T follicular helper cell (primary cell): ENCODE measurements around the gene MAGI1.

Source experiments
- DNase-seq: peaks from one replicate; pipeline ENCODE4 v3.0.0-alpha.2; 2020; ENCODE audit warnings: low read depth

Gene MAGI1

DNA sequence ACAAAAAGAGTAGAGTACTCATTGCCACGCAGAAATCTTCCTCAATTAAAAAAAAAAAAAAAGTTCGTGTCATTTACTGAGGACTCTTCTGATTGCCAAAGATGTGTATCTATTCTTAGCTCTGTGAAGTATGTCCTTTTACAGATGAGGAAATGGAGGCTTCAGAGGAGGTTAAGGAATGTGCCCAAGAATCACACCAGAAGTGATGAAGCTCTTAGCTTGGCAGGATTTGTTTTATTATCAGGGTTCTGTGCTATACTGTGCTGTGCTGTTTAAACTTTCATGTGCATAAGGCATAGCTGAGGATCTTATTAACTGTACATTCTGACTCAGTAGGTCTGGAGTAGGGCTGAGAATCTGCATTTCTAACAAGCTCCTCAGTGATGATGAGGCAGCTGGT lies 685.8 kb downstream of the MAGI1 start:
- DNase-seq = no peak

DNA sequence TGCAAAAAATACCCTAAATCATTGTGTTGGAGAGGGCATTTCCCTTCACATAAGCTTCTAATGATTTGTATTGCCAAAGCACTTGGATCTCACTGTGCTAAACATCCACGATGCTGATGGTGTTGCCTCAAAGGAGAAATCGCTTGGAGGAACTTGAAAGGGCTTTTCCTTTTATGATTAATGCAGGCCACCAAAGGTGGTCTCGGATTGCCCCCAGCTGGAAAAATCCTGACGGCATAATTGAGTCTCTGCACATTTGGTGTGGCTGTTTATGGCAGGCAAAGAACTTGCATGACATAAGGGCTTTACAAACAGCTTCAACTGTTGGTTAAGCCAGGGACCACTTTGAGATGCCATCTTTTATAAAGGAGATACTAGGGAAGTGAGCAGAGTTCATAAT lies 687.0 kb downstream of the MAGI1 start:
- DNase-seq = no peak

DNA sequence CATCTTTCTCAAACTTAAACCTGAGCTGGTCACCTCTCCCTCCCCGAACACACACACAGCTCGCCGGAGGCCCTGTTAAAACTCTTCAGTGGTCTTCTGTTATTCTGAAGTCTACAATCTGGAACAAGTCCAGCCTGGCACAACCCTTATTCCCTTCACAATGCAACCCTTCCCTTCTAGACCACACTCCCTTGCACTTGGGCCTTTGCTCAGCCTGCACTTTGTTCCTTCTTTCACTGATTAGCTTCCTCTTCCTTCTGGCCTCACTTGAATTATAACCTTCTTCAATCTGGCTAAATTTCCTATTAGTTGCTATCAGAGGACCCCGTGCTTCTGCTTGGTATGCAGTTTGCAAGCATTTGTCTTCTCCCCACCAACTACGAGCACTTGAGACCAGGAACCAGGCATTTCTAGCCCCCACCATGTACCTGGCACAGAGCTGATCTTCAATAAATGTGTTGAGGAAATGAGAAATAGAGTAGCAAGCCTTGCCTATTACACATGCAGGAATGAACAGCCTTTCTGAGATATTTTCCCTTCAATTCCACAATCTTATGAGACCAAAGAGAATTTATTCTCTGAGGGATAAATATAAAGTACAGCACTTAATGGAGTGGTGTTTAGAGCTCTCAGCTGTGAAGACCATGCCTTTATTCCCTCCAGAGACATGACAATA lies 687.8 kb downstream of the MAGI1 start:
- DNase-seq = no peak

DNA sequence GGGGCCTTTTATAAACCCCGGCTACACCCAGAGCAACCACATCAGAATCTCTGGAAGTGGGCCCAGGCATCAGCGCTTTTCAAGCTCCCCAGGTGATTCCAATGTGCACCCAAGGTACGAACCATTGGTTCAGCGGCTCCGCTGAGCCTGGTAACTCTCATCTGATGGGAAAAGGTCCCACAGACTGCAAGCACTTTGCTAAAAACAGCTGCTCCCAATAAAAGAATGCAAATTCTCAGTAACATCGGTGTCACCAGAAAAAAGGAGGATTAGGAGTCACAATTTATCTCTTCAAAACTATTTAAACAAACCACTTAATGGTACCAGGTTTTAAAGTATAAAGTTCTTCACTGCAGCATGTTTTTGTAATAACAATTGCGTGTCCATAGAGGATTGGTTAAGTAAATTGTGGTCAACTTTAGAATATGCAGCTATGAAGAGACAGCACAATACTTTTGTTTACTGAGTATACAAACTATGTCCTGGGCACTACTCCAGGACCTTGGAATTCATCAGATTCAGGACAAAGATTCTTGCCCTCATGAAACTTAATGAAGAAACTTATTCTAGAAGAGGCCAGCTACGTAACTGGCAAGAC lies 690.2 kb downstream of the MAGI1 start:
- no peak for DNase-seq

DNA sequence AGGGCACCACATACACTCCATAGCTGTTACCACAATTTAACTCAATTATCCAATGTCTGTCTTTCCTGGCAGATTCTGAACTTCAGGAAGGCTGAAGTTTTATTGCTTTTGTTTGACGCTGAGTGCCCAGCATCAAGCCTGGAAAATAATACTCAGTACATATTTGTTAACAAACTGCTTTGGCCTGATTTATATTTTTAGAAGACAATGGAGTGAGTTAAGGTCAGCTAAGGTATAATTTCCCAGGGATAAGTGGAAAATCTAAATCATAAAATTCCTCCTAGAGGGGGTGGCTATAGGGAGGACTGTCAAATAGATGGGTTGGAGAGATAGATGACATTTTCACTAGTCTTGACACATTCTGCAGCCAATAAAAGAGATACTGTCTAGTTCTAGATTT lies 691.6 kb downstream of the MAGI1 start:
- DNase-seq = no peak

DNA sequence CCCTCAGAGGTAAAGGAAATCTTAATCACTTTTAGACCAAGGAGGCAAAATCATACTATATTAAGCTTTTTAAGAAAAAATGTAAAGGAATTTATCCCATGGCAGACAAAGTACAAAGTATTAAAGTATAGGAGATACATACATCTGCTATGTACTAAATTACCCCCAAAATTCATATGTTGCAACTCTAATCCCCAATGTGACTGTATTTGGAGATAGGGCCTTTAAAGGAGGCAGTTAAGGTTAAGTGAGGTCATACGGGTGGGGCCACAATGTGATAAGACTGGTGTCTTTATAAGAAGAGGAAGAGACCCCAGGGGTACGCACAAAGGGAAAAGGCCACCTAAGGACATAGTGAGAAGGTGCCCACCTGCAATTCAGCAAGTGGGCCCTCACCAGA lies 693.9 kb downstream of the MAGI1 start:
- DNase-seq = no peak

DNA sequence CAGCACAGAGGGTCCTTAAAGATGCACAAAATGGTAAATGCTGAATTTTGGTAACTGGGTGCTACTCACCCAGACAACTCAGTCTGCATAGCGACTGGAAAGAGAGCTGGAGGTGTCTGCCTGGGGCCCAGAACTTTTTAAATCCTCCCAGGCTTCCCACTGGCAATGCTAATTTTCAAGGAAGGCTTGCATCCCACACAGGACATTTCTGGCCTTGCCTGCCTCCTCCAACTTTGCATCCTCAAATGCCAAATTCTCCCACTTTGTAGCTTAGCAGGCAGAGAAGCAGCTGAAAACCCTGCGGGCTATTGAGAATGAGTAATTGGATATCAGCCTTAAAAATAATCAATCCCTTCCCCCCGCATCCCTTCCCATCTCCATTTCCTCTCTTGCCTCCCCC lies 694.3 kb downstream of the MAGI1 start:
- no peak for DNase-seq

DNA sequence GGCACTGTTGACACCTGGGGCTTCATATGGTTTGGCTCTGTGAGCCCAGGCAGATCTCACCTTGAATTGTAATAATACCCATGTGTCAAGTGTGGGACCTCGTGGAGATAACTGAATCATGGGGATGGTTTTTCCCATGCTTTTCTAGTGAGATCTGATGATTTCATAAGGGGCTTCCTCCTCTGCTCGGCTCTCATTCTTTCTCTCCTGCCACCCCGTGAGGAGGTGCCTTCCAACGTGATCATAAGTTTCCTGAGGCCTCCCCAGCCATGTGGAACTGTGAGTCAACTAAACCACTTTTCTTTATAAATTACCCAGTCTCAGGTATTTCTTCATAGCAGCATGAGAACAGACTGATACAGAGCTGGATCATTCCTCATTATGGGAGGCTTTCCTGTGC lies 695.0 kb downstream of the MAGI1 start:
- no peak for DNase-seq

DNA sequence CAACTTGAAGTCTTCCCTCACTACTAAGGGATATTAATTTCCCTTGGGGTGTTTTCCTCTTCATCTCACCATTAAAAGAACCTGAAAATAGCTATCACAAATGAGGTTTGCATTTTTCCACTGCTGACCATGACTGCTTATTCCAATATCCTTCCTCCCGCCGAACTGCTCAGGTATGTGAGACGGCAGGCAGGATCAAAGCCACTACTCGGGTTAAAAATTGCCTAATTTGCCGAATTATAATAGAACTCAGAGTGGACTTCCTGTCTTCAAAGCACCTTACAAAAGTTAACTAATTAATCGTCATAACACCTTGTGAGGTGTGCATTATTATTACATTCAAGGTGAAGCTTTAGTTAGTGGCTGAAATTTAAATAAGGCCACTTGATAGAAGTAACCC lies 695.7 kb downstream of the MAGI1 start:
- no peak for DNase-seq

DNA sequence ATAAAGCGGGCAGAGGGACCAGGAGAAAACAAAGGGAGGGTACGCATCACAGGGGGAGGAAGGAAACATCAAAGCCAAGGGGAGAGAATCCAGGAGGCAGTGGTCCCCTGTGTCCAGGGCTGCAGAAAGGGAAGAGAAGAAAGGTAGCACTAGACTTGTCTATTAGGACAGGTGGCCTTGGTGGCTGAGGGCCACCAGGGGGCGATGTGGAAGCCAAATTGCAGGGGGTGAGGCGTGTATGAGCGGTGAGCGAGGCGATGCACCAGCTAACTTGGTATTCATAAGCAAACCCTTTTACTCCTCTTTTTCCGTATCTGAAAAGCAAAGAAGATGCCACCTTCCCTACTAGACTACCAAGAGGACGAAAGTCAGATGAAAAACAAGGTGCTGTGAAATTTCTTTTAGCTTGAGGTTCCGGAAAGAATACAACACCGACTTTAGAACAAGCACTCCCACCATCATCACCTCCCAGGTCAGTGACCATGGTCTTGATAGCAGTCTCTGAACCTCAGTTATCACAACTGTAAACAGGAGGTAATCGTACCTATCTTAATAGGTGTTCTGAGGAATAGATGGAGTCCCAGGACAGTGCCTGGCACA lies 696.5 kb downstream of the MAGI1 start:
- DNase-seq = no peak

DNA sequence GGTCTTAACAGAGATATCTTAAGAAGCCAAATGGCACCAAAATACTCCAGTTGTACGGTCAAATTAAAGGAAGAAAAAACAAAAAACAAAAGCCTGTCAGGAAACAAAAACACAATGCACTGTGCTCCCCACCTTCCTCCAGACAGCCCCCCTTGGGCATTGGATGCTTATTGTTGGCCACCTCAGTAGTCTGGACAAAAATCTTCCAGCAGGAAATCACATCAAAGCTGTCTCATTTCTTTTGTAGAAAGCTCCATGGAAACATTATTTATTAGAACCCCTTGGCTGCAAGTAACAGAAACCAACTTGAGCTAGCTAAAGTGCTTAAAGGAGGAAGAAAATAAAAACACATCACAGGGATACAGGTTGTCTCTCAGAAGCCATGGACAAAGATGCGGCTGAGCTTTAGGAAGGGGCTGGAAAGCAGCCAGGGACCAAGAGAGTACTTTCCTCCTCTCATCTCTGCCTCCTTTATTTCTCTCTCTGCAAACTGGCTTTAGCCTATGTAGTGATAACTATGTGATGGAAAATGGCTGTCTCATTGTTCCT lies 699.5 kb downstream of the MAGI1 start:
- no peak for DNase-seq

DNA sequence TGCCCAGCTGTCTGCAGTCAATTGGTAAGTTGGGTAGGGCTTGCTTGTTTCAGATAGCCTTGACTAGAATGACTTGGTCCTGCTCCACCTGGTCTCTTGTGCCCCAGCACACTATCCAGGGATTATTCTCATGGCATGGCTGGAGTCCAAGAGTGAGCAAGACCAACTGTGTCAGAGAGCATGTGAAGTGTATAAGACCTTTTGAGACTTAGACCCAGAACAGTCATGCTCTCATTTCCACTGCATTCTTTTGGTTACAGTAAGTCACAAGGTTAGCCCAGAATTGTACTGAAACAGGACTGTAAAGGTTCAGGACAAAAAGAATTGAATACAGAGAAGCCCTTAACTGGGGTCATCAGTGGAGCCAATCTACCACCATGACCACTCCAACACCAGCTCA lies 700.1 kb downstream of the MAGI1 start:
- no peak for DNase-seq

DNA sequence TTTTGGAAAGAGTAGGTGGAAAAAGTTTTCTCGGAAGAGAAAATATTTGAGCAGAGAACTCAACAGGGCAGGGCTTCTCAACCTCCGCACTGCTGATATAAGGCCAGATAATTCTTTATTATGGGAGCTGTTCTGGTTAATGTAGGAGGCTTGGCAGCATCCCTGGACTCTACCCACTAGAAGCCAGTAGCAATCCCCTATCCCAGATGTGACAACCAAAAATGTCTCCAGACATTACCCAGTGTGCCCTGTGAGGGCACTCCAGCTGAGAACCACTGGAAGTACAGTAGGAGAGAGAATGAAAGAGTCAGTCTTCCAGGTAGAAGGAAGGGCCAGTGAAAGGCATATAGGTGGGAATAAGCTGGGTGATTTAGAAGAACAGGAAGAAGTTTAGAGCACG lies 703.1 kb downstream of the MAGI1 start:
- no peak for DNase-seq

DNA sequence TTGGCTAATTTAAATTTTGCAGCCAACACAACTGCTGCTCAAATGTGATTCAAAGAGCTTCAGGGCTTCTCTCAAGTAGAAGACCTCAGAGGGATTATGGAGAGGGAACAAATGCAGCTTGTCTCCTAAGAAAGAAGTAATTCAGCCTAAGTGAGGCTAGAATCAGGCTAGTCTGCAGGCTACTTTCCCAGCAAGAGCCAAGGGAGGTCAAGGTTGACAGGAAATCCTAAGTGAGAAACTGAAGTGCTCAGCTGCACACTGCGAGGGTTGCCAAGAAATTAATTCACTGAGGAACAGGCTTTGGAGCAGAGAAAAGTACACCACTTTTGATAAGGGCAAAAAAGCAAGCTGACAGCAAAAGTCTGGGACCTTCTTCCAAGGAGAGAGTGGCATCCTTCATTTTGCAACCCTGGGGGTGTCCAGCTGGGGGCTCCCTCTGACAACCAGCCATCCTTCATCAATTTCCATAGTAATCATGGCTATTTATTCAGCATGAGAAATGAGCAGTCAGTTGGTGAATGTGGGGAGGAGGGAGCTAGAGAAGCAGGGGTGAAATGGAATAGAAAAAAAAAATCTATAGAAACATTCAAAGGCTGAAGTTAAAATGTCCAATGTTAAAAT lies 704.6 kb downstream of the MAGI1 start:
- DNase-seq = no peak

DNA sequence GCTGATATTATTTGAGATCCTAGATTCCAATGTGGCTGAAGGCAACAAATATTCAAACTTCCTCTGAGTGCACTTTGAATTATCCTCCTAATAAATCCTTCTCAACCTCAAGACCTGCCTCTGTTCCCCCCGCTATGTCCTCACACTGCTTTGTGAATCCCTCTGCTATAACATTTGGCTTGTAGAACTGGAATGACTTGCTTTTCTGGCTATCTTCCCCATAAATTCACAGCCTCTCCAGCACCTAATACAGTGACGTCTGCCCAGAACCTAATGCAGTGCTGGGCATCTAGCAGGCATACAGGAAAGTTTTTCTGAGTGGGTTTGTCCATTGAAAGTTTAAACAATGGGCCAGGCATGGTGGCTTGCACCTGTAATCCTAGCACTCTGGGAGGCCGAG lies 707.0 kb downstream of the MAGI1 start:
- no peak for DNase-seq

DNA sequence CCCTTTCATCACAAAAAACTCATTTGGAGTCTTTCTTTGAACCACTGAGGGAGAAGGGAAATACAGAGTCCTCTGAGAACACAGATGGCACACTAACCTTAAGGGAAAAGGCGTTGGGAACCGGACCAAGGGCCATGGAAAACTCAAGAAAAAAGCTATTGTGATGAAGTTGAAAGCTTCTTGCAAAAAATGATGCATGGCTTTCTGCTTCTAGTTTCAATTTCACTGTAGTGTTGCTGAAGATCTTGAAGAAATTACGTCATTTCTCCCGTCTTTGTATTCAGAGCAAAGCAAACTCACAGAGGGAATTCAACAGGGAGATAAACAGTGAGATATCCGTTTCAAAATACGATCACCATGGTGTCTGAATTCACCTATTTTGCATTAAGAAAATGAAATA lies 708.6 kb downstream of the MAGI1 start:
- no peak for DNase-seq

DNA sequence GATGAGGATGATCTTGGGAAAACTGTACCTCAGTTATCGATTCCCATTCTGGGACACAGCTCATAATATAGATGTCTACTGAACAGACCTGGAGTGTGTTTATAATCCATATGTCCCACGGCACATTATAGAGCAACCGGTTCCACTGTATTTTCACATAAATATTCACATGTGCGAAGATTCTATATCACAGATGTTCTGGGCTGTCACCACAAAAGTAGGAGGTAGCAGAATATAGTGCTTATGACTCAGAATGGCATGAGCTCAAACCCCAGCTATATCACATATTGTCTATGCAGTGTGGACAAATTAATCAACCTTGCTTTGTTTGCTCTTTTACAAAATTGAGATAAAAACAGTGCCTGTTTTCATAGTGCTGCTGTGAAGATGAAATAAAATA lies 710.6 kb downstream of the MAGI1 start:
- DNase-seq = no peak

DNA sequence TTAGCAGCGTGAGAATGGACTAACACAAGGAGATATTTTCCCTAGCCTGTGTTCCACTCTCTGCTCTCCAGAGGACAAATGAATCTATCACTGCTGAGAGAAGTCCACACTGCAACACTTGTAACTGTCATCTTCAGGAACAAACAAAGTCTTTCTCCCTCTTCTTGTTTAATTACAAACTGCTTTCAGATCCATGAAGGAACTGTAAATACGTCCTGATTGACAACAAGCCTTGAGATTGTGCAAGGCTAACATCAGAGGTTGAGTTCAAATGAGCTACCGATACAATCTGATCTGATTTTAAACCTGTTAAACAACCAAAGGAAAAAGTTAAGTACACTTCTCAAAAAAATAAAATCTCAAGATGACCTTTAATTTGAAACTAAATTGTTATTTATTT lies 712.1 kb downstream of the MAGI1 start:
- DNase-seq = no peak

DNA sequence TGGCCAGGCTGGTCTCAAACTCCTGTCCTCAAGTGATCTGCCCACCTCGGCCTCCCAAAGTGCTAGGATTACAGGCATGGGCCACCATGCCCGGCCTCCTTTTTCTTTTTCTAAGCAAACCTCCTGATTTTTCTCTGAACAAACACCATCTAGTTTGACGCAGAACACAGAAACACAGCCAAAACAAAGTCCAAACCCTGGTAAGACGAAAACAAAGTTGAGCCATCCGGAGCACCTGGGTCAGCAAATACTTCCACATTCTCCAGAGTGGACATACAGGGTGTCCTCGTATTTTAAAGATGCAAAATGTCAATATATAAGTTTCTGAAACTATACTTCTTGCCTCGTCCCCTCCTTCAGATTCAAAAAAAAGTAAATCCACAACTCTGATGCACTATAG lies 715.8 kb downstream of the MAGI1 start:
- no peak for DNase-seq

DNA sequence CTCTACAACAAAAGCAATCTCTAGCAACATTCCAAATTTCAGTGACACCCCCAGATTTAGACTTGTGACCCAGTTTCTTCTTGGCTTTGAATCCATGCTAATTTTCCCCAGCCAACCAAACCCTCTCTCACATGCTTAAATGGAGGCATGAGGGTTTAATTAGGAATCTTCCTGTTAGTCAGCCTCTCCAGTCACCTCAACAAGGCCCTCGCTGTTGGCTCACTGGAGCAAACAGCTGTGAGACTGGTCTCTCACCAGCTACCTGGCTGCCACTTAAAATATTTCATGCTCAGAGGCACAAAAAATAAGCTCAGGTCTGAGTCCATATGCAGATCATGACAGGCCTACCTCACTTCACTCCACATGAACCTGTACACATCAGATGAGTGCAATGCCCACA lies 720.5 kb downstream of the MAGI1 start:
- no peak for DNase-seq

DNA sequence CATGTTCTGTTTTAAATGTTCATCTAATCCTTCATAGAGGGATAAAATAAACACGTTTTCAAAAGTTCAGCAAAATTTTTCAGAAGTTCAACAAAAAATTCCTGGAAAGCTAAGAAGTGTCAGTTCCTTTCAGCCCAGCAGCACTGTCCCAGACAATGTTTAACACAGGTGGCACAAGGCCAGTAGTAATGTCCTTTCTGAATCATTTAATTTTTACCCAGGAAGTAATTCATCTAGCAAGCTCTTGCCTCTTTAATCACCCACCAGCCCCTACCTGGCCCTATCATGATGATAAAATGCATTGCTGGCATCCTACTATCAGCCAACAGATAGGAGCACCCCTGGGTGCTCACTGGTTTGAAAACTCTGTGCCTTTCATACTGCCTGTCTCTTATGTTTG lies 723.8 kb downstream of the MAGI1 start:
- no peak for DNase-seq

DNA sequence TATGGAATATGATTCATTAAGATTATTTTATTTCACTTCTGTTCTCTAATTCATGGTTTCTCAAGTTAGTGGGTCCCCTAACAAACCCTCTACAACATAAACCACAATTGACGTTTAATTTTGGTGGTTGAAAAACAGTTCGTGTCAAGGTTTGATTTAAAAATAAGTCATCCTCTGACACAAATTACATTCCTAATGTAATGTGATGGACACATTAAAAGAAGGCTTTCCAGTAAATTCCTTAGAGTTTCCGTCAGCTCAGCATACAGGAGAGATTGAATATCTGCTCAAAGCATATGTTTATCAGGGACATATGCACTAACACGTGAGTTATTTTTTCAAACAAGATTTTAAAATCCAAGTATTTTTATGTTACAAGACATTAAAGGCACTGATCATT lies 724.4 kb downstream of the MAGI1 start:
- DNase-seq = no peak

DNA sequence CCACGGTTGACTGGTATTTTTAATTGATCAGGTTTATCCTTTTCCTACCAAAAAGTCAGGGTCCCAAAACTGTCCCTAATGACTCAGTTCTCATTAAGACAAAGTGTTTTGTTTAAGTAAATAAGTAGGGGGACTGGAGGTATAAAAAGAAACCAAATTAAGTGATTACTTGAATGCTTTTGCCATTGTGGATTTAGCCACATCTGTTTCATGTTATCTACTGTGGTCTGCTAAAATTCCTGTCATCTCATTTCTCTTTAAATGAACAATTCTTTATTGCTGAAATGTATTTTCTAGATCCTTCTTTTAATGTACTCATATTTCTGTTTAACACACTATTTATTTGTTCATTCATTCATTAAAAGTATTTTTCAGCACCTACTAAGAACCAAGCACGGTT lies 725.1 kb downstream of the MAGI1 start:
- no peak for DNase-seq
